NCI-H2227 treated with DMSO at 0.1 percent for 48 hours (cell line): ENCODE data around the gene GMDS.
"Not testable (repeated sequence)": the region's sequence is repeated elsewhere in the genome, so short reads cannot be mapped to it uniquely, and the experiment has no call there.

Source experiments
- DNase-seq: peaks from one replicate; lab custom pipeline; 2025; lab: John Stamatoyannopoulos, UW

The GMDS gene

DNA sequence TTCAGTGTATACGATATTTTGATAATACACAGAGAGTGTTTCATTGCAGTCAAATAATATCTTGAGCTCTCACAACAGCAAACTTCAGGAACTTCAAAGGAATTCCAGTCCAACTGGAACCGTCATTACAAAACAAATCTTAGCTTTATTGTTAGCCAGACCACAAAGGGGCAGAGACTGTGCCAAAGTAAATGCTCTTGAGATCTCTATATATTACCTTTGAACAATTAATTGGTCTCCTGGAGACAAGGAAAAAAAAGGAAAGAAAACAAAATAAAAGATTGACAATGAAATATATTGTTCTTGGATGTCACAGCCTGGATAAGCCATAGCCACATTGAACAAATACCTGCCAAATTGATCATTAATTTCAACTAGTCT, 565.7 kb downstream of the GMDS start:
- DNase-seq = no peak

DNA sequence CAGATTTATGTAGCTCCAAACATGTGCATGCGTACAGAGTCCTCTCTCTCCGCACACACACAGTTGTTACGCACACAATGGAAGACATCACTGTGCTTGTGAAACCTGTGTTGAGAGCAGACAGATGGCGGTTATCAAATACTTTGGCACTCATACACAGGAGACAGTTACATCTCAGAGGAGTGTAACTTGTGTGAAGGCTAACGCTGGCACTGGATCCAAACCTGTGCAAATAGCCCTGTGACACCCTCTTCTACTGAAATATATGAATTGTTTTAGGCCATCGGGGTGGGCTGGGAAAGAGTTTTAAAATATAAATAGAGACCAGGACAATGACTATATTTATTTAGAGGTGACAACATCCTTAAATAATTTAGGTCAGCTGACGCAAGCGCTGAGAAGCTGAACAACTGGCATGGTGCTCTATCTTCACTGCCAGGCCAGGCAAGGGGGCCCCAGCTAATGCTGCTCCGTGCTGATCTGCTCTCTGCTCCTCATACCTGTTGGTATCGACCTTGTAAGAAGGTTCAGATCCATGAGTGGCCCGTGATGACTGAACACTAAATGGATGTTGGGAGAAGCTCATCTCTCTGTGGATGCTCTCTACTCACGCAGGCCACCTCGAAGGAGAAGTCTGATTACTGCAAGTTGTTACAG, 566.2 kb downstream of the GMDS start:
- DNase-seq = no peak

DNA sequence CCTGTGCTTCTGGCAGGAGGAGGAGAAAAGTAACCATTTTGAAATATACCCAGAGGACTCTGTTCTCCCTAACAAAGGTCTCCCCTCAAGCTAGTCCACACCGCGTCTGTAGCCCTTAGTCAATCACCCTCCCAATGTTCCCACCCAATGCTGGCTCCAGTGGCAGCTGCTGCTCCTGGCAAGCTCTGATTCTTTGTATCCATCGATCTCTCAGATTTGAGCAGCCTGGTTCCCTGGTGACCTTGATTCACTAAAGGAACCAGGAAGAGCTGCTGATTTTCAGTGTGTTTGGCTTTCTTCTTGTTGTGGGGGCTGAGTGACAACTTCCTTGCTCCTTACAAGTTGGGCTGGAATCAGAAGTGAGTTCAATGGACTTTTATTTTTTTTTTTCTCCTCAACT, 567.2 kb downstream of the GMDS start:
- no peak for DNase-seq

DNA sequence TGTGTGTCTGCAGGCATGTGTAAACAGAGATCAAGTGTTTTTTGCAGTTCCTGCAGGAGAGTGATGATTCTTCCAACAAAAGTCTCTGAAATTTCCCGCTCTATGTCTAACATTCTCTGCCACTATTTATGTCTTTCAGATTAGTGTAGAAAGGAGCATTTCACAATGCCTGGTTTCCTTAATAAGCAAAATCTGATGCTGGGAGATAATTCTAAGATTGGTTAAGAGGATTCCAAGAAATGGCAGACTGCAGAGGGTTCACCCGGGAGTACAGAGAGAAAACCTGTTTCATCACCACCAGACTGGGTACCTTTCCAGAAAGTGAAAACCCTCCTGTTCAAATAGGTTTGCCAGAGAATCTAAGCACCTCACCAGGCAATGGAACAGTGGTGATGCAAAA, 573.0 kb downstream of the GMDS start:
- DNase-seq = no peak

DNA sequence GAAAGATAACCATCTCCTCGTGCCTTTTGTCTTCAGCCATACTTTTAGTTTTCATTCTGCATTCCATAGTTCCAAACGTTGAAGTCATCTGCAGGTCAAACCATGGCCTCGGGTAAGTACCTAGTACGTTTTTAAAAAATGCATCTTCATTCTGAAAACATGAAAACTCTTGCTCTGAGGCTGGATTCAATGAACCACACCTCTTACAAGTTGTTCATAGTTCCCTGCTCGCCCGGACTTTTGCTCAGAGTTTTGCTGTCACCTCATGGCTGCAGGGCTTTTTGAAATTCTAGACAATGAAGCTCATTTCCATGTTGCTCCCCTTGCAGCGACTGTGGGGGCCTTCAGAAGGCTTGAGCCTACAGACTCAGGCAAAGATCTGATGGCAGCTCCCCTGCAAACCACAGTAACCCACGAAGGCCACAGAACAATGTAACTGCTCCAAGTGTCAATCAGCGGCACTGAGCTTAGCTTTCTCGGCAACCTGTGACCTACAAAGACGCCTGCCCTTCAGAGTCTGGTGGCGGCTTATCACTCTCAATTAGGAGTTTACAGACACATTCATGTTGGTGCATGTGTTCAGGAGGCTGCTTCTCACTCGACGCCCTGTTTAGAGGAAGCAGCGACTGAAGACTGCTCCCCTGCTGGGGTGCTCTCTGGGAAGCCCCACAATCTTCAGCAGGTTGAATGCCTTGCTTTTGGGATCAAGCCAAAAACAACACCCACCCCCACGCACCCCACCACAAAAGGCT, 574.5 kb downstream of the GMDS start:
- DNase-seq = no peak

DNA sequence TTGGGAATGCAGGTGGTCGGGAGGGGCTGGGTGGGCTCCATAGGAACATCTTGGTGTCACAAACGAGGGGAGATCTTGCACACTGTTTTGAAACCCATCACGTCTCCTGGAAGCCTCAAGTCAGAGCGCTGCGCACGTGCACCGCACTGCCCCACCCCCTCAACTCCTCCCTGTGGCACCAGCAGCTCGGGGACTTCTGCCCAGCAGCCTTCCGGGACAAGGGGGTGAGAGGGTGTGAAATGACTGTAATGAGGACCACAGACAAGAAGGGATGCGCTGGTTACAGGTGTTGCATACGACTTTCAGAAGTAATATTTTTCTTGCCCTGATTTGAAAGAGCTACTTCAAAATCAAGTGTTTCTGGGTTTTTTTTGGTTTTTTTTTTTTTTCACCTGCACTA, 575.4 kb downstream of the GMDS start:
- DNase-seq = no peak

DNA sequence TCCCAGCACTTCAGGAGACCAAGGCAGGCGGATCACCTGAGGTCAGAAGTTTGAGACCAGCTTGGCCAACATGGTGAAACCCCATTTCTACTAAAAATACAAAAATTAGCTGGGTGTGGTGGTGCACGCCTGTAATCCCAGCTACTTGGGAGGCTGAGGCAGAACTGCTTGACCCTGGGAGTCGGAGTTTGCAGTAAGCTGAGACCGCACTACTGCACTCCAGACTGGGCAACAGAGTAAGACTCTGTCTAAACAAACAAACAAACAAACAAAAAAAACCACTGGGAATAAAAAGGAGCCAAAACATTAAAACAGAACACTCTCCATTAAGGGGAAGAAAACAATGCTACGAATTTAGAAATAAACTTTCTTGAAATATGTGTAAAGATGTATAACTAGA, 576.9 kb downstream of the GMDS start:
- DNase-seq = not testable (repeated sequence)

DNA sequence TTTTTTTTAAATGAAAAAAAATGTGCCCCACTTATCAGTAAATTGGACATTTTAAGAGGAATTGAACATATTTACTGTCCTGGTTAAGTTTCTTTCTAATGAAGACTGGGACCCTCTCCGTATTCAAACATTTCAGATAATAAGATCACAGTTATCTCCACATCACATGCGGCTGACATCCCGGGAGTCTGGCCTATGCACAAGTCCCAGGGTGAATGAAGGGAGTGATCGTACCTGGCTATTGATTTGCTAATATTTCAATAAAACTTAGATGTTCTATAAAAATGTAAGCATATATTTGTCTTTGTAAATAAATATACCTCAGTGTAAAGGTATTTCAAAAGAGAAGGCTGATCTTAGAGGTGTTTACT, 577.6 kb downstream of the GMDS start:
- no peak for DNase-seq

DNA sequence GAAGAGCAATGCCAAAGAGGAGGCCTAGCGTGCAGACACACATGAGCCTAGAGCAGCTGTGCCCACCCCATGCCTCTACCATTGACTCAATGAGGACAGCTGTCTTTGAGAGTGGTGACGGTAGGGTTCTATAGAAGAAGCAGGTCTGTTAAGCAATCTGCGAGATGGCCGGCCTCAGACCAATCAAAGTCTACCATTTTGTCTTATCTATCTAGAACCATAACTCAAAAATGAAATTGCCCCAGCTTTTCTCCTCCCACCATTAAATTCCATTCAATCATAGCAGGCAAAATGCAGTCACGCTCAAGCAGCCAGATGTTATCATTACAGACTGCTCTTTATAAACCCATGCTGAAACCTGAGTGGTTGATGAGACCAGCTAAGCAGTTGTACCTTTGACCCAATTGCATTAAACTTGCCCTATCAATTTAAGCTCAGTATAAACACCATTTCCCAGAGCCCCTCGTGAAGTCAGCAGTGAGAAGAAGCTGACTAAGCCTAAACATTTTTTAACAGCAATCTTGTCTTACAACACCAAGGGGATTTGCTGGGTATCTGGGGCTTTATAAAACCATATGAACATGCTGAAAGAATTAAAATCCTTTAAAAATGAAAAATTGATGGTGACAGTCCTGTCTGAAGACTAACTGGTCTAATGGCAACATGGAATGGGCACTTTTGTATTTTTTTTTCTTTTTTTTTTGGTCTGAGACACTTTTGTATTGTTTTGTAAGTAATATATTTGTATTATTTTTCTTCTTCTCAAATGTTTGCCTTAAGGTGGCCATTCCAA, 578.2 kb downstream of the GMDS start:
- DNase-seq = peak; percentile 15

DNA sequence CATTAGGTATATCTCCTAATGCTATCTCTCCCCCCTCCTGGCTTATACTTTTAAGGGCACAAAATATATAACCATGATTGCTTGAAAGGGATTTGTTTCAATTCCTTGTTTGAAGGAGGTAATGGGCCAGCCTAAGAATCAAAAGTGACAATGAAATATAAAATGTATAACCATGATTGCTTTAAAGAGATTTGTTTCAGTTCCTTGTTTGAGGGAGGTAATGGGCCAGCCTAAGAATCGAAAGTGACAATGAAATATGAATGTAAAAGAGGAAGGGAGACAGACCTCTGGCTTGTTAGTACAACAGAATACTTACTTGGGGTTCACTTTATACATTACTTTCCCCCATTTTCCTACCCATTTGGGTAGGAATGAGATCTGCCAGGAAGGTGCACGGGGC, 580.2 kb downstream of the GMDS start:
- DNase-seq = no peak

DNA sequence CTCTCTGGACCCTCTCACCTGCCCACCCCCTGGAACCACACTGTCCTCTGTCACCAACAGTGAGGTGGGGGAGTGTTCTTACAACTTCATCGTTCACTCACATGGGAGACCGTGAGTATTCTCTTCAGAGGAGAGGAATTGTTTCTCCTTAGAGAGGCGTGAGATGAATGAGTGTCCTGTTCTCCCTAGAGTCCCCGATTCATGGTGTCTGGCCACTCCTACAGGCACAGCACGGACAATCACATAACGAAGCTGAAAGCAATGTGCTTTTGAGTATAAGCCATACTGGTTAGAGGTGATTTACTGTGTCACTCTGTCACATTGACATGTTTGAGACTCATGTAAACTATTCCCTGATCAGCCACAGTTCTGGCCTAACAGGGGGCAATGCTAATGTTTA, 581.1 kb downstream of the GMDS start:
- no peak for DNase-seq

DNA sequence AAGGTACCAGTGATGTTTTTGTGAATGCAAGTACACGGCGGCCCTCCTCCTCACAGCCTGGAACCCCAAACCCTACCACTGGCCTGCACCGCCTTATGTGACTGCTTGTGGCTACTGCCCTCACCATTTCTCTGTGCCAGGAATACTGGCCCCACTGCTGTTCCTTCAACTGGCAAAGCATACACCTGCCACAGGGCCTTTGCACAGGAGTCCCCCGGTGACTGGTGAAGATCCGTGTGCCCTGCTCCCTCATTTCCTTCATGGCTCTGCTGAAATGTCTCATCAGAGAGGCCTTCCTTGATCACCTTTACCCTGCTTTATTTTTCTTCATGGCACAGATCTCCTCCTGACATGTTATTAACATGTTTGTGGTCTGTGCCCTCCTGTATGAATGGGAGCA, 581.9 kb downstream of the GMDS start:
- DNase-seq = no peak

DNA sequence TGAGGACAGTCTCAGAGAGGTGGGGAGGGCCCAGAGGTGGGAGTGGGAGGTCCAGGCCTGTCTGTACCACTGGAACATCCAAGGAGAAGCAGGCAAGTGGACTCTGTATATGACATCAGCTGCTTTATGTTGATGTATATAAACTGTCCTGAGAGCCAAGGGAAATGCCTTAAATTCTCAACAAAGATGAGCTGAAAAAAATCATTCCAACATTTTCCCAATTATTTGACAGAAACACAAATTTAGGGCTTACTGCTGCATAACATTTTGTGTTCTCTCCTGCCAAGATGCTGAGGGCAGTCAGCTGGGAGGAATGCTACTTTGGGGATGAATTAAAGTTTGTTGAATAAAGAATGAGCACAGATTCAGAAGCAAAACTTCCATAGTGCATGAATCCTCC, 582.9 kb downstream of the GMDS start:
- no peak for DNase-seq

DNA sequence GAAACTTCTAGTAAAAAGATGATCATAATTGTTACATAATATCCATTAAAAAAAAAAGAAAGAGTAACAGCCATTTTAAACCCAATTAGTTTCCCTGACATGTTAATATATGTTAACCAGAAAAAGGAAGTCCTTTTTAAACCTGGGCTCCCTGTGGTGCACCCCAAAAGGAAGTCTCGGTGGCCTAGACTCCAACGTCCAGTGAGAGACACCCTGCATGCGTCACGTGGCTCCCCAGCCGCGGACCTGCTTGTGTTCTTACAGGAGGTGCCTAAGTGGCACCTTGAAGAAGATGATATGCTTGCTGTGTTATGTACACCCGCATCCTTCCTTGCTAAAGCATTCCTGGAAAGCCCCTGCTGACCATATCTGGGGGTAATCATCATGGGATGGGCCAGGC, 585.6 kb downstream of the GMDS start:
- DNase-seq = no peak

DNA sequence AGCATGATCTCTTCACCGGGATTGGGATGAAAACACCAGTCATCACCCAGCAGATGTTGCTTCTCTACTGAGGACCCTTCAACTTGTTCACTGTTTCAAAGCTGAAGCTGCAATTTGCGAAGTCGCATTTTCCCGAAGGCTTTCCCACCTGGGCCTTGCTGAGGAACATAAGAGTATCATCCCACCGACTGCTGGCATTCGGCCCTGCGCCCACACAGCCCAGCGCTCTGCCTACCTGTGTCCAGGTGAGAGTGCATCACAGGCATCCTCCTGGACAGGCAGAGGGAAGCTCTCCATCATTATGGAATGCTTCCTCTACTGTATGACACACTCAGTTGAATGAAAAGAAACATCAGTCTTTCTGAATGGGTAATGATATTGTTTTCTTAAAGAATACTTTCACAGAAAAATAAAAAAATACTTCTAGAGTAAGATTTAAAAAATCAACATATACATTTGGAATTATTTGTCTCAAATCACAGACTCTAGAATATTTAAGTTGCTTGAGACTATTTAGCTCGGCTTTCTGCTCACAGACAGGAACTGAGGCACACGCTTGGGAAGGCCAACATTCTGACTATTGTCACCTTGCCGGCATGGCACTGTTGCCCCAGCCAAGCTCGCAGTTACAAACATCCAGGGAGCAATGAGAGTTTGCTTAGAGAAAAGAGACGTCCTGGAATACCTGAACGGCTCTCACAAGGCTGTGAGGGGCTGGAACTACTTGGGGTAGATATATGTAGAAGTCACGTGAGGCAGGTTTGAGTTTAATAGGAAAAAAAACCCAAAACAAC, 587.0 kb downstream of the GMDS start:
- no peak for DNase-seq

DNA sequence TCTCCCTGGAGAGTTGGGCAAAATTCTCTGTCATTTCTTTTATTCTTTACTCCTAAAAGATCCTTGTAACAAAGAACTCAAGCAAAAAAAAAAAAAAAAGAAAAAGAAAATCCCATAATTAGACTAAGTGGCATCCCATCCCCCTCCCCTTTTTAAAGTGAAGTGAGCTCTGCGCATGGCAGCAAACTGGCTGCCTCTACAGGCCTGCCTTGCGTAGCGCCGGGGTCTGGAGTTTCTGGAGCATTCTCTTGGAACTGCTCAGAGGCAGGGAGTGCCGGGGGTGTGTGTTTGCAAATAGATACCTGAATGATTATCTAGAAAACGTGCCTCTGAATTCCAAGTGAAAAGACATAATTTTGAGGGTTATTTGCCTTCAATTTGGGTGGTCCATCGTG, 587.6 kb downstream of the GMDS start:
- DNase-seq = no peak

DNA sequence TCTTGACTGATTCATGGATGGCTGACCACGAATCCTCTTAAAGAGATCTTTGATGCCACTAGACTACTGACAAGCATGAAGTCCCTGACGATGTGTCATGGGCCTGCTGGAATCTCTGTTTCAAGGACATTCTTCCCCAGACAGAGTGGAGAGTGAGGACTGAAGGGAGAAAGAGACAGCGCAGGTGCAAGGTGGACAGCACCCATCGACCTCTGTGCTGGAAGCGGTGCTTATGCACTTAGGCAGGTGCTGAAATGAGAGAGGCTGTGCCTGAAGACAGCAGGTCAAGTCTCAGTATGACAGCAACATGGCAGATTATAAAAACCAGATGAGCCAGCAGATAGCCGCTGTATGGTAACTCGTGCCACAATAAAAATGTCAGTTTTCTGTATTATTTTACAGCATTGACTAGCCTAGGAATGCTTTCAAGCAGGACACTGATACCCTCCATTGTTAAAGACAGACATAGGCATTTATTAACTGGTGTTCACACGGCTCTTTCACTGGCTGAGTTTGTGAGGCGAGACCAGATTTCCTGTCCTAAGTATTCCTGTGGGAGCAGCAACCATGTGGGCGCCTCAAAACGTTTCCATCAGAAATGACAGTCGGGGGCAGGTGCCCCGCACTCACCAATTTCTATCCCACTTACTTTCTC, 588.2 kb downstream of the GMDS start:
- no peak for DNase-seq

DNA sequence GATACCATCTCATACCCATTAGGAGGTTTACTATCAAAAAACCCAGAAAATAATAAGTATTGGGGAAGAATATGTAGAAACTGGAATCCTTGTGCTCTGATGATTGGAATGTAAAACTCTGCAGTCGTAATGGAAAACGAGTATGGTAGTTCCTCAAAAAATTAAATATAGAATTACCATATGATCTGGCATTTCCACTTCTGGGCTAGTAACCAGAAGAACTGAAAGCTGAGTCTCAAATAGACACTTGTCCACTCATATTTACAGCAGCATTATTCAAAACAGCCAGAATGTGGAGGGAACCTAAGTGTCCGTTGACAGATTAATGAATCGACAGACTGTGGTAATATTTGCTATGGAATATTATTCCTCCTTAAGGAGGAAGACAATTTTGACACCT, 591.4 kb downstream of the GMDS start:
- DNase-seq = no peak

DNA sequence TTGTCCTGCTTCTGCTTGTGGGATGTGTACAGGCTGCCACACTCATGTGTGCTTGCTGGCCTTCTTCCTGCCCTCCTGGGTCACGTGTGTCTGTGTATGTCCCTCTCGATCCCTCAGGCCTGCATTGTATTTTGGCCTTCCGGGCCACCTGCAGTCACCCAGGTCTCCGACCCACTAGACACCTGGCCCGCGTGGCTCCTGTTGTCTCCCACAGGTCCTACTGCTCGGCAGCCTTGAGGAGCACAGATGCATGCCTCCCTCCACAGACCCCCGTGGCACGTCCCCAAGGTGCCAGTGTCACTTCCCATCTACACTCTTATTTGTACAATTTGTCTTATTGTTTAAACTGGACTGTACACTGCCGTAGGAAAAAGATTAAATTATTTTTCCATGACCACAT, 592.6 kb downstream of the GMDS start:
- DNase-seq = no peak

DNA sequence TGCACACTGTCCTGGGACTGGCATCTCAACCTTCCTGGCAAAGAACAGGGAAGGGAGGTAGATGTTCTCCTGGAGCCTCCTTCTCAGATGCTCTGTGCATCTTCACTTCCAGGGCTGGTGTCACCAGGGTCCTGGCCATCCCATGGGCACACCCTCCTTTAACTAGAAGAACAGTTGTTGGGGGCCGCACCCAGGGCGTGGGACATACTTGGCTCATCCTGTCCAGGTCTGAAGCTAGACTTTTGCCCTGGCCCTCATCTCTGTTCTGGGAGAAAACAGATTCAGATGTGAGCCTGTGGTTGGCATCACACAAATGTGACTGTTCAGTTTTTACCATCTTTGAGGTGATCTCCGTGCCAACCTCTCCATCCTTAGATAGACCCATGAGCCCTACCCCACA, 594.0 kb downstream of the GMDS start:
- no peak for DNase-seq

DNA sequence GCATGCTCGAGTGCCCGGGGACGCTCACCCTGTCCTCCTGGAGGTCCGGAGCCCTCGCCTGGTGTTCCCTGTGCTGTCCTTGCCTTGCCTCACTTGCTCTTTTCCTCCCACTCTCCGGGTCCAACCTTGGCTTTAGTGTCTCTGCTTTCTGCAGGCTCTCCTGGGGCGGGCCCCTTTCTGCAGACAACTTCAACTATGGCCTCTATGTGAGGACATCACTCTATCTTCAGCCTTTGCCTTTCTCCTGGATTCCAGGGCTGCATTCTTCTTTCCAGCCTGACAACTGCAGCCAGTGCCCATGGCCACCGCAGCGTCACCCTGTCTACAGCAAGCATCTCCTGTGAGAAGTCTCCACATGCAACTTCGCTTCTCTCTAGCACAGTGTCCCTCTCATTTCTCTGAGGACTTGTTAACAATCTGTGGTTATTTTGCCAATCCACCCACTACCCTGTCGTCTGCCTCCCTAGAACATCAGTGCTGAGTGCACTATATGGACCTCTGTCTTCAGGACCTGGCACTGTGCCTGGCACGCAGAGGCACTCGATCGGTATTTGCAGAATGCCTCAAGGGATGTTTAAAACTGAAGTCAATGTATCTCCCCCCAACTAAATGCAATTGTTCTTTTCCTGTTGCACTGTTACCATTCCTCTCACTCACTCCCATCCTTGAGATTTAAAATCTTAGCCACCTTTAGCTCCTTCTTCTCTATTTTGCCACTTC, 599.8 kb downstream of the GMDS start:
- DNase-seq = no peak
